CD4-positive, alpha-beta T cell treated with Interleukin-6 at 100 ng/mL for 8 hours (primary cell): Measurements from ENCODE around the gene NEMP2.
"Not testable (repeated sequence)": the region's sequence is repeated elsewhere in the genome, so short reads cannot be mapped to it uniquely, and the experiment has no call there.

Source experiments
- DNase-seq: peaks from one replicate; pipeline ENCODE4 v3.0.0-alpha.2; 2020; ENCODE audit warnings: mixed read lengths, low spot score

NEMP2 gene

DNA sequence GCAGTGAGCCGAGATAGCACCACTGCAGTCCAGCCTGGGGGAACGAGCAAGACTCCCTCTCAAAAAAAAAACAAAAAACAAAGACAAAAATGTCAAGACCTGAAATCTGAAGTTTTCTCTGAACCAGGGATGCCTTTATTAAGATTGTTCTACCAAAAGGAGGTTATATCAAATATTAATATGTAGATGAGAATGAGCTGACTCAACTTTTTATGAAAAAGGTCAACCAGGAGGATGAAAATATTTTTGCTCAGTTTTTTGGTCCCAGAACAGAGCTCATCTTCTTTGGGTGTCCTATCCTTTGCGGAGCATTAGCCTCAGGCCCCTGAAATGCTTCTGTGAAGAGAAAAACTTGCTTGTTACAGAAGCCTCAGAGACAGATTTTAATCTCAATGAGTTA is 44.0 kb downstream of the NEMP2 start:
- no peak for DNase-seq

DNA sequence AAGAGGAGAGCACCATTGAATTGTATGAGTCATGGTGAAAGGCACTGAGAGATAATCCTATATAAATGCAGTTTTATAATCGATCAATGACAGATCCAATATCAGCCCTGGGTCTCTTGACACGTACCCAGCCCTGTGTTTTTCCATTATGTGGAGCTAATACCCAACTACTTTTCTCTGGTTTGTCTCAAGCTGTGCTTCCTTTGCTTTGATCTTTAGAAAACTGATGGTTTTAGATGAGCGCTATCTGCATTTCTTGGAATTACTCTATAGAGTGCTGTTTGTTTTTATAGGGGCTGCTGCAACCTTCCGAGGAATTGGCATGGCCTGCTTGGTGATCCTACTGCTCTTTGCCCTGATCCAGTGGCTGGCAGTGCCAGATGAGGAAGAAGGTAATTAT is 45.0 kb downstream of the NEMP2 start:
- DNase-seq = no peak

DNA sequence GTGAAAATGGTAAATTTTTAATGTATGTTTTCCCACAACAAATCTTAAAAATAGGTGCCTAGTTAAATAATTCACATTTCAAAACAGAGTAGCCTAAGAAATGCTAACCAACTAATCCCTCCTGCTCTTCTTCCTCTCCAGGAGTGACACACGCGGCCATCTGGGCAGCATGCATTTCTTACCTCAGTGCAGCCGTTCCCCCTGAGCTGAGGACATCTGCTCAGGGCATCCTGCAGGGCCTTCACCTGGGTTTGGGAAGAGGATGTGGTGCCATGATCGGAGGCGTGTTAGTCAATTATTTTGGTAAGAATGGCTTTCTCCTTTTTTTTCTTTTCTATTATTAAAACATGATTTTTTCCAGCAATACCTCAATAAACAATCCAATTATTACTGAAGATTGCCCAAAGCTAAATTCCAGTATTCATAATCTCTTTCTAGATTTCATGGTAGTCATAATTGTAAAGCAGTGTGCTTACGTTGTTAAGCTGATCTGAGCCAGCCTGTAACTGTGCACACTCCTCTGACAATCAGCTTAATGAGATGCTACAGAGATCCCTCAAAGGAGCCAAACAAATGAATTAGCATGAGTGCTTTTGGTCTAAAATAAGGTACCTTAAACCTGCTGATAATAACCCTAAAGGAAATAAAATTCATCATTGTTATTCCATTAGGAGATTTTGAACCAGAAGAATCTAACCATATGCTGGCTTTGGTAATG is 45.8 kb downstream of the NEMP2 start:
- DNase-seq = no peak

DNA sequence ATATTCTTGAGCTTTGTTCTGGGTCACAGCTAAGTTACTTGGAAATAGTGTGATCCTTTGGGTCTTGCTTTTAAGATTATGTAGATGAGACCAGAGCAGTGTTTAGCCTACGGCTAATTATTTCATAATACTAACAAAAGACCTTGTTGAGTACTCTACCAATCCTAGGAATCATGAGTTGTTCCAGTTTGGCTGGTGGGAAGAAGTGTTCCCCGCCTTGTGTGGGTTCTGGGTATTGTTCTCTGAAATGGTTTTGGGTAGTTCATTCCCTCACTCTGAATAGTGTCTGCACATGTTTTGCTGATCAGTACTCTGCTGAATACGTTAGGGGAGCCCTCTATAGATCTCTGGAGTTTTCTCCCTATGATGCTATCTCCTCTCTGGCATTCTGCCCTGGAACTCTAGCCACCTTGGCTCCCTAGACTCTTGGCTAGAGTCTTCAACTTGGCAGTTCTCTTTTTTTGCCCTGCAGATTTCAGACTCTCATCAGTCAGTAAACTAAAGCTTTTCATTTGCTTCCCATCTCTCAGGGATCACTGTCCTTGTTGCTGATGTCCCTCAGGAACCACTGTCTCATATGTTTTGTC is 48.4 kb downstream of the NEMP2 start:
- no peak for DNase-seq

DNA sequence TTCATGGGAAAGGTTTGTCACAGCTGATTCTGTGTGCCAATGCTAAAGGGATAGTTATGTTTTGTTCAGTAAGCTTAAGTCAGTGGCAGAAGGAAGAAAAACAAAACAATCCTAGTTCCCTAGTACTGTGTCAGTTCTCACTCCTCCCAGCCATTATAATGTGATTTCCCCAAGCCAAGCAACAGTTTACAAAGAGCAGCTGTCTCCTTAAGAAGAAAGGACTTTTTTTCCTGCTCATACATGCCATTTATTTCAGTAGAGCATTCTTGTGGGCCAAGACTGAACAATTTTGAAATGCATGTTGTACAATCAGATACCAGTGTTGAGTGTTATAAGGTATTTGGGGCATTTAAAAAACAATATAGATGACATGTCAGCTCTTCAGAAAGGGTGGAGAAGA is 52.1 kb downstream of the NEMP2 start:
- DNase-seq = no peak

DNA sequence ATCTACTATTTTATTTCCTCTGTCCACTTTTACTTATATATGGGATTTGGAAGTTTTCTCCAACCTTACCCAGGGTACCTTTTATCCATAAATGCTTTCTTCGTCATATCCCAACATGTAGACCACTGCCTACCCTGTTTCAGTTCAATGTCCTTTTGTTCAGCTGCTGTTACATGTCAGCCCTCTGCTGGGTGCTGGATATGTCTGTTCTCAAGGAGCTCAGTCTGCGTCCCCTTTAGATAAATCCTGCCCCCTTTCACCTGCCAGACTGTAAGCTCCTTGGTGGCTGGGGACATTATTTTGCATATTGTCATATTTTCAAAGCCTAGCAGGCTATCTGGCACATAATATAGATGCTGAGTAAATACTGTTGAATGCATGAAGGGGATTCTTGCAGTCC is 53.2 kb downstream of the NEMP2 start:
- no peak for DNase-seq

DNA sequence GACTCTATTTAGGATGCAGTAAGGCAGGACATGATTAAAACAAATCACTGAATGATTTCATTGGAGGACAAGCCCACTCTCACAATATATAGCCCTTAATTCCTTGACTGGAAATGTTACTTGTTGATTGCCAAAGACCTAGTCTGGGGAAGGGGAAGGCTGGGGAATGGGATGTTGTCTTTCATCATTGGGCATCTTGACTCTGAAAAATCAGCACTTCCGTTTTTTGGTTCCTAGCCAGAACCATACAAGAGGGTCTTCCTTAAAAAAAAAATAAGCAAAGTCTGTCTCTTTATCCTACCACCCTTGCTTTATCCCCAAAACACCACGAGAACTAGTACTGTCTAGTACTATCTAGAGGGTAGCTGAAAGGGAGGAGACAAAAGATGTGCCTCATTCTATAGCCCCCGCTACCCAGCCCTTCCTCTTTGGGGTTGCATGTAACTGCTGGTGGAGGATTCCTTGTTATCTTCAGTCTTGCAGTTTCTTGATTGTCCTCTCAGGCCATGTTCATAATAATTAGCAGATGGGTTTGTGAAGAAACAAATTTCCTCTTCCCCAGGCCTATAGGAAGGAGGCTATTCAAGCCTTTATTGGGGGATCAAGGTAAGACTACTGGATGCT is 55.8 kb downstream of the NEMP2 start:
- DNase-seq = no peak

DNA sequence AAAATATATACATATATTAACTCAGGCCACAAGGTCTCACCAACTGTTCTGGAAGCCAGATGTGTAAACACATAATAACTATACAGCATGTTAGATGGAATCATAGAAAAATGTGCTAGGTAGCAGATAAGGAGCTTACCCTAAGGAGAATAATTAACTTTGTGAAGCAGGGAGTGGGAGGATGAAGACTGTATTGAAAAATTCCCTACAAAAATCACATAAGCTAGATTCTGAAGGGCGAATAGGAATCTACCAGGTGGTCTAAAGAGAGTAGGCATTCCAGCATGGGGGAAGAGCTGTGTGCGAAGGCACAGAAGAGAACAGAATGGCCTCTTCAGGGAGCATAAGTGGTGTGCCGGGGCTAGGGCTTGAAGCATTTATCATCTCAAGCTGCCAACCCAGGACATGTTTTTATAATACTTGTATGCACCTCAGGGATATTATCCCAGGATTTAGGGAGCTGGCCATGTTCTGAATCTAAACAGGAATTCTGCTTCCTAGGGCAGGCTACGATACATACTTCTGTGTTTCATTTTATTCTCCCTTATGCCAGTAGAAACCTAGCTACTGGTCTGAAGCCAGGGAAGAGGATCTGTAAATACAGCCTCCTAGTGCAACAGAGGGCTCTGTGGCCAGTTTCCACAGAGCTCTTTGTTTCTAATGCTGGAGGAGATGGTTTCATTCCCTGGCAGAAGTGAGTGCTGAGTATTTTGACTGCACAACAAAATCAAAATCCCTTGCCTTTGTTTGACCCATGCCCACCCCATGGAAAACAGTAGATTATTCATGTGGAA is 56.7 kb downstream of the NEMP2 start:
- no peak for DNase-seq

DNA sequence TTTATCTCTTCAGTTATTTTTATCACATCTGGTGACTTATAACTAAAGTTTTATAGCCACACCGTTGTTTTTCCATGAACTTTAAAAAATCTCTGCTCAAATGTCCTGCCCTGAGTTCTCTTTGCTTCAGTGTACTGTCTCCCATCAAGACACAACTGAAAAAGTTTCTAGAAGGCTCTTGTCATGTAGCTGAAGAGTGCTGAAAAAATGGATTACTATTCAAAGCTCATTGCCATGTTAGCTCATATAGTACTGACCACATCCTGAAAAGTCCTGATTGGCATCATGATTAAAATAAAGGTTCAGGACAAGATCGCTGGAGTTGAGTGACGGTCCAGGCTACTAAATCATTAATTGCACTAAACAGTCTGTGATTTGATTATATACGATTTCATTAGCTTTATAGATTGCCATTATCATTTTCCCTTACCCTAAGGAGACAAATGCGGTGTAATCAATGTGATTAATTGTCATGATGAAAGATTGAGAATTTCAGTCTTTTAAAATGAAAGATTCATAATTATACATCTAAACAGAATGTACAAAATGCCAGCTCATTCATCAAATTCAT is 64.2 kb downstream of the NEMP2 start:
- no peak for DNase-seq

DNA sequence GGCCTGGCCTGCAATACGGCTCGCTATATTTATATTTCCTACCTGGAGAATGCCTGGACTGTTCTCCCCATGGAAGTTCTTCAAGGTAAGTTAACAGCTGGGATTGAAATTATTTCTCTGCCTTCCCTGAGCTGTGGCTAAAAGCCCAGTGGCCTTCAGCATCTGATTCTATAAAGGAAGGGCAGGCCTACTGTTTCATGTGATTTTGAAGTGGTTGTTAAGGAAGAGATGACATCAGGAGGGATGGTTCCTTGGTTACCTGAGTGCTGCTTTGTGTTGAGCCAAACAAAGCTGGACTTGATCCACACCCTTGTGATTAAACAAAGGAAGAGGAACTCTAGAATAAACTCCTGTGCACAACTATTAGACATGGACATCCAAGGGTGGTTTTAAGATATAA is 64.8 kb downstream of the NEMP2 start:
- DNase-seq = no peak

DNA sequence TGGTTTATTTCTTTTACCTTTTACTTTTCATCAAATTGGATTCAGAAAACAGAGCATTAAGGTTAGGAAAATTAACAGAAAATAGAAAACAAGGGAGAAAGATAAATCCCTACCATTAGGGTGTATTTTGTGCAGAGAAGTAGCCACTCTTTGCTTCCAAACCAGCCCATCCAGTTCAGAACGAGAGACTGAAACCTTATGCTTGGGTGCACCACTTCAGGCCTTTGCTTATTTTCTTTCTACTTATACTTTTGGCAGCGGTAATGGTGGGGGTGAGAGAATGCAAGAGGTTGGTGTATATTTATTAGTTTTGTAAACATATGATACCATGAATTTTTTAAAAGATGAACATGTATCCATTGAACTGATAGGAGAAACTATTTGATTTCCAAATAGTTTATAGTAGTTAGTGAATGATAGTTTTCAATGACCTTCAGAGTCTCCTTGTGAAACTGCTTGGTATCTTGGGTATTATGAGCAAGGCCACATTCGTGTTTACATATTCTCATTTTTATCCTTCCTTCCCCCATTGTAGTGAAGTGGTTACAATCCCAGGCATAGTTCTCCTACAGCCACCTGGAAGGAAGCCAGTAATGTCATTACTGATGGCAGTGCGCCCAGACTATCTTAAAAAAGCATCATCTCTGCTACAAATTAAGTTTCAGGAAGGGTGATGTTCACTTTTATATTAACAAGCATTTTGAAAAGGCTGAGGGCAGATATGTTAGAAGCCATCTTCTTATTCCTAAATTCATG is 65.5 kb downstream of the NEMP2 start:
- DNase-seq = no peak

DNA sequence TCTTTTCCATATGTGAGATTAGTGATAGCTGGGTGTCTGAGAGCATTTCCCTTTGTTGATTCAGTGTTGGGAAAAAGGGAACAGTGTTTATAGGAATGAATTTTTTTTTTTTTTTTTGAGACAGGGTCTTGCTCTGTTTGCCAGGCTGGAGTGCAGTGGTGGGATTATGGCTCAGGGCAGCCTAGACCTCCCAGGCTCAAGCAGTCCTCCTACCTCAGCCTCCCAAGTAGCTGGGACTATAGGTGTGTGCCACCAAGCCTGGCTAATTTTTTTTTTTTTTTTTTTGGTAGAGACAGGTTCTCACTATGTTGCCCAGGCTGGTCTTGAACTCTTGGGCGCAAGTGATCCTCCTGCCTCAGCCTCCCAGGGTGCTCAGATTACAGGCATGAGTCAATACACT is 66.2 kb downstream of the NEMP2 start:
- not testable (repeated sequence) for DNase-seq

DNA sequence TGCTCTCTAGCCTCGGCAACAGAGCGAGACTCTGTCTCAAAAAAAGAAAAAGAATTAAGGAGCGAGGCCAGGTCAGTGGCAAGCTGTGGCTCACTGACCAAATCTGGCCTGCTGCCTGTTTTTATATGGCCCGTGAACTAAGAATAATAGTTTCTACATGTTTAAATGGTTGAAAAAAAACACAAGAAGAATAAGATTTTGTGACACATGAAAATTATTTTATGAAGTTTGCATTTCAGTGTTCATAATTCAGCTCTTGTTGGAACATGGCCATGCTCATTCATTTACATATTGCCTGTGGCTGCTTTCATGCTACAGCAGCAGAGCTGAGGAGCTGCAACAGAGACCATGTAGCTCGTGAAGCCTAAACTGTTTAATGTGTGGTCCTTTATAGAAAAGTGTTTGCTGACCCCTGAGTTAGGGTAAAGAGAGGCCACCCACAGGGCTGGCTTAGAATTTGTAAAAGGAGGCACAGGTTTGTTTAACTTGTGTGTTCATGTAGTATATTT is 66.9 kb downstream of the NEMP2 start:
- no peak for DNase-seq

DNA sequence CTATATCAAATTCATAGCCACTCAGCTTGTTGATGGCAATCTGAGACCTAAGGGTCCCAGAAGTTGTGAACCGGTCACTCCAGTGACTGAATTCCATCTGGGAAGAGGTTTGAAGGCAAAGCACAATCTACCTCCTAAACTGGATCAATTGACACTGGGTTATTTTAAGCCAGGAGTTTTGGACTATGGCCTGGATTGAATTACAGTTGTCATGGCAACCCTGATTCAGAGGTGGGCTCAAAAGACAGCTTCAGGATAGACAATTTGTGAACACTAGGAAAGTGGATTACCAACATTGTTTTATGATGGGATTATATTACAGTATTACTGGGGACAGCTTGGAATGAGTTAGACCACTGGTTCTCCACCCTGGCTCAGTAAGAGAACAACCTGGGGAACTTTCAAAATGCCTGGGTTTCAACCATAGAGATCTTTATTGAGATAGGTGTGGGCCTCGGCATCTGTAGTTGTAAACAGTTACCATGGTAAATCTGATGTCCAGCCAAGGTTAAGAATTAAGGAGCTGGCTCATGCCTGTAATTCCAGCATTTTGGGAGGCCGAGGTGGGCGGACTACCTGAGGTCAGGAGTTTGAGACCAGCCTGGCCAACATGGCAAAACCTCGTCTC is 67.6 kb downstream of the NEMP2 start:
- no peak for DNase-seq

DNA sequence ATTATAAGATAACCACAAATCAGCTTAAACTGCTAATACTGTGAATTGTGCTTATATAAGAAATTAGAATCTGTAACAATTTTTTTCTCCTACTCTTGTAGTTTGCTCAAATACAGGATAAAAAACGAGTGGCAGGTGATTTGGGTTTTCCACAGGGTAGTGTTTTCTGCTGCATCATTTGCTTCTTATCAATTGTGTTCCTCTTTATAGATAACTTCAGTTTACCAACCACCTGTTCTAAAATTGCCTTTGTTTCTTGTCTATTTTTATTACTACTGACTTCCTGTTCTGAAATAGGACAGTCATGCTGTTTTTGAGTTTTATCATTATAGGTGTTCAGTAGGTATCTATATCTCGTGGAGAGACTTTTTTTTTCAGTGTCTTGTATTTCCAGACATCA is 69.5 kb downstream of the NEMP2 start:
- no peak for DNase-seq

DNA sequence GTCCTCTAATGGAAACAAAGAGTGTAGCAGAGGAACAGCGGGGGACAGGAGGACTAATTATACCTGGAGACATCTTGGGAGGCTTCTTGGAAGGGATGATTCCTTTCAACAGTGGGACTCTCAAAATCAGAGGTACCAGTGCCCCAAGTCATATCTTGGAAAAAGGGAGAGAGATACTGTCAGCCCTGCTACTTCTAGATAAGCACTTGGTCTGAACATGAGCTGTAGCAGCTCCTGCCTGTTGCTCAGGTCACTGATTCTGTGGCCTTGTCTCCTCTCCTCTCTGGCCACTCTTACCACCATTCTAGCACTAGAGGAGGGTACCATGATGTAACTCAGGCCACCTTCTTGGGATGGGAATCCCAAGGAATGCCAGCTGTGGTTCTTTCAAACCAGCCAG is 71.9 kb downstream of the NEMP2 start:
- DNase-seq = no peak

DNA sequence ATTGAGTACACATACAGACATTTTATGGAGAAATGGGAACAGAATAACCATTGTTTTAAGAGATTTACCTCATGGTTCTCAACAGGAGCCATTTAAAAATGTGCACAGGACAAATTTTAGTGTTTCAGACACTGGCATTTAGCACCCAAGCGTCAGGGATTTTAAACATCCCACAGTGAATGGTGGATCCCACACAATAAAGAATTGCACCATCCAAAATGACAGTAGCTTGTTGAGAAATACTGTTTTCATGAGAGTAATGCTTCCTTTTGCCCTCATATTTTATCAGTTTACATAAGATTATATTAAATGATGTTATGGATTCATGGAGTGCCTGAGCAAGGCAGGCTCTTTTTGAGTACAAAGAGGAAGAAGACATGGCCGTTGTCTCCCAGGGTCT is 72.3 kb downstream of the NEMP2 start:
- DNase-seq = no peak

DNA sequence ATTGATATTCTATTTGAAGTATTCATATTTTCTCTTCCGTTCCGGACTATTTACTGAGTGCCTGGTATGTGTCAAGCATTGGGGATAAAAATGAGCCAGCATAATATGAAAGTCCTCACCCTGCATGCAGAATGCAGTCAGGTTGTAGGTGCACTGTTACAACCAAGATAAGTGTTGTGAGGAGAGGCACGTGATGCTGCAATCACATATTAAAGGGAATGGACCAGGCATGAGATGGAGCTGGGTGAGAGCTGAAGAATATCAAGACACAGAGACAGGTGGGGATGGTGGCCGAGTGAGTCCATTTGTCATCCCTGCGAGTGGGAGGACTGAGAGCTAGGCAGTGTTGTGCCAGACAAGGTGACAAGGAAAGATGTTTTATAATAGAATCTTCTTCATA is 74.0 kb downstream of the NEMP2 start:
- DNase-seq = no peak

DNA sequence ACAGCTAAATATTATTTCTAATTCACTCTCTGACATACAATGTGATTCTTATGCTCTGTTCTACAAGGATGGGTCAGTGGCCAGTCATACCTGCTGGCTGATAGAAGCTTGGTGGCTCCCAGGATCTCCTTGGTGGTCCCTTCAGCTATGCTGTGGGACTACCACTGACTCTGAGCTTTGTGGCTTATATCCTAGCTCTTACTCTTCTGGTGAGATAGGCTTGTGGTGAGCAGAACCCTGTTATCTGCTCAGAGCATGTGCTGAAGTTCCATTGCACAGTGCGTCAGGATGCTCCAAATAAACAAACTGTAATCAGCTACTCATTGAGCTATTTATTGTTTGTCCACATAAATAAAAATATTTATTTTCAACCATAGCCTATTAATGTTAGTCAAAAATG is 74.6 kb downstream of the NEMP2 start:
- DNase-seq = no peak

DNA sequence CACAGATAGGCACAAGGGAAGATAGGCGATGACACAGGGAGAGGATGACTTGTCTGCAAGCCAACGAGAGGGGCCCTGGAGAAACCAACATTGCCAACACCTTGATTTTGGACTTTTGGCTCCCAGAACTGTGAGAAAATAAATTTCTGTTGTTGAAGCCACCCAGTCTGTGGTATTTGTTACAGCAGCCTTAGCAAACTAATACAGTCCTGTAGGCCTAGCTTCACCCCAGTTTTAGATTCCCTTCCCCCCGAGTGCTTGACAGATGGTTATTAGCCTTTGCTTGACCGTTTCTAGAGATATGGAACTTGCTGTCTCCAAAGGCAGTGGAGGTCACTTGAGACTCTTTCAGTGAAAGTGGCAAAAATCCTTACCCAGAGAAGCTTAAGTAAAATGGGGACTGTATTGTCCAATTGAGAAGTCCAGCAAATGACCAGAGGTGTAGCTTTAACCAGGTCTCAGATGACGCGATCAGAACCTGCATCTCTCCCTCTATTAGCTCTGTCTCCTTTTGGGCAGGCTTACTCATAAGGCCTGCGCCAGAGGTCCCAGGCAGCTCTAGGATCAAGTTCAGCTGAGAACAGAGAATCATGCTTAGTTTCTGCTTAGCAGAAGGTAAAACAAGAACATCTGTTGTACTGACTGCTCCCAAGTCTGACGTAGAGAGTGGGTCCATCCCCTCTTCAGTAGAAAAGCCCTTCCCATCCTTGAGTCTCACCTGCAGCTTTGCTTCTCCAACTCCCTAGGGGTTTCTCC is 76.0 kb downstream of the NEMP2 start:
- no peak for DNase-seq
